ENCODE data around the gene CCDC137.

The CCDC137 gene

GRCh38 chr17:81717049-81717765 lies 50.7 kb downstream of the CCDC137 start:
- no peak for DNase-seq

- DNase-seq: no peak
Measured at GRCh38 chr17:81717766-81718089, 51.2 kb downstream of the CCDC137 start.

GRCh38 chr17:81719410-81720266 lies 53.1 kb downstream of the CCDC137 start:
- no peak for DNase-seq

GRCh38 chr17:81720267-81721071 lies 53.9 kb downstream of the CCDC137 start:
- no peak for DNase-seq

- DNase-seq: no peak
Measured at GRCh38 chr17:81722184-81723120, 55.9 kb downstream of the CCDC137 start.
